SK-N-MC (cell line): ENCODE results near the gene UNCX.

Source experiments
- EZH2 ChIP-seq: fragments of 200-600 bp; sonication (generic); IDR thresholded peaks from one replicate; pipeline ENCODE4 v1.6.1; 2017; ENCODE audit warnings: antibody characterized with exemption
- FOXP2 ChIP-seq: optimal IDR thresholded peaks from 2 replicates; pipeline ENCODE3; 2011; ENCODE audit warnings: mild to moderate bottlenecking, moderate library complexity; ENCODE audit not compliant: insufficient read depth; ENCODE audit errors: extremely low read length, control extremely low read depth
- POLR2AphosphoS5 ChIP-seq: IDR thresholded peaks from 2 replicates; pipeline ENCODE4 v1.6.1; 2012; ENCODE audit warnings: mild to moderate bottlenecking, low read depth, low read length, borderline replicate concordance

DNA sequence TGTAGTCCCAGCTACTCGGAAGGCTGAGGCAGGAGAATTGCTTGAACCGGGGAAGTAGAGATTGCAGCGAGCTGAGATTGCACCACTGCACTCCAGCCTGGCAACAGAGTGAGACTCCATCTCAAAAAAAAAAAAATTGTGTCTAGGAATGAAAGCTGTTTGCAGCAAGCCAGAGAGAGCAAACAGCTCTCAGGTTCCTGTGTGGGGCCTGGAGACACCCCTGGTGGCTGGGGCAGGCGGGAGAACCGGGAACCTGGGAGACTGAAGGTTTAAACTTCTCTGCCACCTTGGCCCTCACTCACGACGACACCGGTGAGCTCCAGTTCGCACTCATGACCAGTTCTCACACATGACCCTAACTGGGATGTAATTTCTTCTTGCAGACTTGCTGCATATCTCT, 13.2 kb upstream of the UNCX start:
- no peak for TF ChIP-seq POLR2AphosphoS5
- TF ChIP-seq EZH2 = no peak
- TF ChIP-seq FOXP2 = no peak
